ENCODE data around the gene ADGRA1.

DNA sequence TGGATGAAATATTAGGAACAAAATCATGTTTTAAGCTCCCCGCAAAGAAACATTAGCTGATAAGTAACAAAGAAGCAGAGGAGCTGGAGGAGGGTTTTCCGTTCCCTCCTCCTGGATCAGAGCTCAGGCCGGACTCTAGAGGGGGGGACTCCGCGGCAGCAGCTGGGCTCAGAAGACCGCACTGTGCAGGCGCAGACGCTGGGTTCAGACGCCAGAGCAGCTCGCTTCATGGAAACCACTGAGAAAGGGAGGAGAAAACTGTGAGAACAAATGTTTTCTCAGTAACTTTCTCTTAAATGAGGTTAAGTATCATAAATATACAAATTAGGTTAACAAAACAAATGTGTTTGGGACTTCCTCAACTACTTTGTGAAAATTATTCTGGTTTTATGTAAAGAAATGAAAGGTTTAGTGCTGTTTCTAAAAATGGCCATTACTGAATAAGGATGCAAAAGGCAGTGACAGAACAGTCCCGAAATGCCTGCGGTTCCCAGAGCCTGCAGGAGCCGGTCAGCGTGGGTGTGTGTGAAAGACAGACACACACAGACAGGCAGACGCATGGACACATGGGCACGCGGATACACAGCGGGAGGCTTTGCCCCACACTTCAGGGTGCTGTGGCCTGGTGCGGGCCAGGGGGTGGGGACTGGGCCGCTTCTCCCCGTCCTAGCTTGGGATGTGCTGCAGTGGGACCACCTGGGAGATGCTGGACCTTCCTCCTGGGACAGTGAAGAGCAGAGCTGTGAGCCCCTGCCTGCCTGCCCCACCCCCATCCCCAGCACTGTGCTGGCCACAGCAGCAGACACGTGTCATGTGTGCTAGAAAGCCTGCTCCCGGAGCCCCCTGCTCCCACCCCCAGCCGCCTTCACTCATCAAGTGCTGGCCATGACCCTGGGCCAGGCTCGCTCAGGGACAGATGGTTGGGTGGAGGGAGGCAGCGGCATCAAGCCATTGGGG is 20.3 kb upstream of the ADGRA1 start:
- TF ChIP-seq POLR2AphosphoS5 (IDR thresholded peaks at IDR 0.05) = no peak
- TF ChIP-seq, protein P1, sequence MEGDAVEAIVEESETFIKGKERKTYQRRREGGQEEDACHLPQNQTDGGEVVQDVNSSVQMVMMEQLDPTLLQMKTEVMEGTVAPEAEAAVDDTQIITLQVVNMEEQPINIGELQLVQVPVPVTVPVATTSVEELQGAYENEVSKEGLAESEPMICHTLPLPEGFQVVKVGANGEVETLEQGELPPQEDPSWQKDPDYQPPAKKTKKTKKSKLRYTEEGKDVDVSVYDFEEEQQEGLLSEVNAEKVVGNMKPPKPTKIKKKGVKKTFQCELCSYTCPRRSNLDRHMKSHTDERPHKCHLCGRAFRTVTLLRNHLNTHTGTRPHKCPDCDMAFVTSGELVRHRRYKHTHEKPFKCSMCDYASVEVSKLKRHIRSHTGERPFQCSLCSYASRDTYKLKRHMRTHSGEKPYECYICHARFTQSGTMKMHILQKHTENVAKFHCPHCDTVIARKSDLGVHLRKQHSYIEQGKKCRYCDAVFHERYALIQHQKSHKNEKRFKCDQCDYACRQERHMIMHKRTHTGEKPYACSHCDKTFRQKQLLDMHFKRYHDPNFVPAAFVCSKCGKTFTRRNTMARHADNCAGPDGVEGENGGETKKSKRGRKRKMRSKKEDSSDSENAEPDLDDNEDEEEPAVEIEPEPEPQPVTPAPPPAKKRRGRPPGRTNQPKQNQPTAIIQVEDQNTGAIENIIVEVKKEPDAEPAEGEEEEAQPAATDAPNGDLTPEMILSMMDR (IDR thresholded peaks at IDR 0.05) = no peak
- no peak for TF ChIP-seq POLR2A (IDR thresholded peaks at IDR 0.05)

Data from prostate gland (tissue), 2 donors.